K562 (cell line): ENCODE results near the gene RNF41. TPM values are rescaled to one million over a fixed set of nuclear protein-coding genes. Genes with fewer than 3 reads are reported as not detected.
A peak's percentile ranks its signal among the peaks of the same experiment; 100 is the strongest.

Experiments used
- CREB1 ChIP-seq, 2 experiments: sonication (generic) in 1 of 2; formaldehyde crosslinking in 1 of 2; IDR thresholded peaks; 2 replicates each; pipeline versions ENCODE4 v1.6.1 to v1.8.0; 2012 to 2022; ENCODE audit warnings: inconsistent platforms in 1 of 2, mild to moderate bottlenecking in 1 of 2, missing genetic modification reagents in 1 of 2, moderate library complexity in 1 of 2
- HMGN3 ChIP-seq: IDR thresholded peaks from 2 replicates; pipeline ENCODE4 v1.6.1; 2011; ENCODE audit warnings: borderline replicate concordance, low read depth, mild to moderate bottlenecking, mixed read lengths, low read length; ENCODE audit not compliant: insufficient read length; ENCODE audit errors: extremely low read depth
- HNRNPUL1 ChIP-seq: fragments of 200-400 bp; formaldehyde crosslinking; IDR thresholded peaks from 2 replicates; pipeline ENCODE4 v1.6.1; 2017; ENCODE audit warnings: low read length
- HSF4 ChIP-seq: fragments of 250-450 bp; sonication (Bioruptor Pico); IDR thresholded peaks from 2 replicates; pipeline ENCODE4 v2.1.2; 2022; ENCODE audit warnings: mild to moderate bottlenecking, moderate library complexity, borderline replicate concordance
- KDM2B ChIP-seq: fragments of 250-450 bp; sonication (Bioruptor Pico); IDR thresholded peaks from 2 replicates; pipeline ENCODE4 v1.8.0; 2021; ENCODE audit warnings: mild to moderate bottlenecking, moderate library complexity
- MIER1 ChIP-seq: fragments of 450-650 bp; IDR thresholded peaks from 2 replicates; pipeline ENCODE4 v1.6.1; 2016; ENCODE audit warnings: antibody characterized with exemption, mild to moderate bottlenecking, low read depth
- POLR2H ChIP-seq: IDR thresholded peaks from 2 replicates; pipeline ENCODE4 v1.6.1; 2016; ENCODE audit warnings: missing genetic modification characterization, low read depth, mild to moderate bottlenecking, control low read depth, missing compliant biosample characterization, moderate library complexity
- PTBP1 ChIP-seq: fragments of 200-400 bp; formaldehyde crosslinking; IDR thresholded peaks from 2 replicates; pipeline ENCODE4 v1.6.1; 2017; ENCODE audit warnings: low read depth, low read length
- RBM14 ChIP-seq: fragments of 200-400 bp; formaldehyde crosslinking; IDR thresholded peaks from 2 replicates; pipeline ENCODE4 v1.6.1; 2018; ENCODE audit warnings: low read depth, mild to moderate bottlenecking, low read length, moderate library complexity, borderline replicate concordance; ENCODE audit not compliant: insufficient read depth
- RFX5 ChIP-seq: IDR thresholded peaks from 2 replicates; pipeline ENCODE4 v1.6.1; 2011; ENCODE audit warnings: low read depth, mild to moderate bottlenecking, improper control_type of control experiment, low read length
- SMARCC2 ChIP-seq: fragments of 450-650 bp; IDR thresholded peaks from 2 replicates; pipeline ENCODE4 v1.6.1; 2017; ENCODE audit warnings: antibody characterized with exemption, moderate library complexity, mild to moderate bottlenecking, low read depth
- TAF1 ChIP-seq: IDR thresholded peaks from 2 replicates; pipeline ENCODE4 v1.6.1; 2011; ENCODE audit warnings: mild to moderate bottlenecking, low read length, moderate library complexity; ENCODE audit not compliant: insufficient read depth, control insufficient read depth, severe bottlenecking; ENCODE audit errors: extremely low read depth
- YBX1 ChIP-seq: fragments of 450-650 bp; IDR thresholded peaks from 2 replicates; pipeline ENCODE4 v1.7.1; 2016; ENCODE audit warnings: mild to moderate bottlenecking
- ZFP36 ChIP-seq: fragments of 150-350 bp; IDR thresholded peaks from 2 replicates; pipeline ENCODE4 v1.6.1; 2018; ENCODE audit warnings: low read length, low read depth; ENCODE audit not compliant: partially characterized antibody
- polyA plus RNA-seq, 8 experiments: library from polyadenylated mRNA; depleted of rRNA in 4 of 8; stranded (reverse) in 5 of 8; unstranded in 3 of 8; fragments of >200 nt; fragmentation: Nextera tagmentation in 2 of 8; fragmentation: Illumina TruSeq in 1 of 8; extraction: Ambion mirVana in 2 of 8; extraction: Trizol in 1 of 8; gene quantifications; 2 replicates each; pipeline versions ENCODE4 v1.2.1 to v1.2.3, GENCODE V29; 2011 to 2014; ENCODE audit warnings: inconsistent platforms in 1 of 8, missing spikeins in 1 of 8
- total RNA-seq, 7 experiments: library from RNA; depleted of rRNA in 6 of 7; stranded (reverse); fragments of >200 nt in 6 of 7; fragmentation: Illumina TruSeq in 2 of 7; extraction: Trizol in 2 of 7; gene quantifications; 2 replicates each; pipeline versions ENCODE4 v1.2.1 to v1.2.3, GENCODE V29; 2011 to 2021; ENCODE audit warnings: low replicate concordance in 1 of 7
- TF ChIP-seq, protein P1 (sequence below), 2 experiments: fragments of 450-650 bp in 1 of 2; sonication (generic) in 1 of 2; formaldehyde crosslinking in 1 of 2; IDR thresholded peaks; 2 replicates each; pipeline versions ENCODE4 v1.7.1 to v1.9.0; 2016 to 2022; ENCODE audit warnings: inconsistent platforms in 1 of 2, mild to moderate bottlenecking in 1 of 2, missing genetic modification reagents in 1 of 2

RNF41 gene
- total and polyA plus RNA-seq, 9 of the 15 experiments (the other 6 are each of a cell fraction or from before 2014, with no cell fraction given), result 28.2 to 46.8 (median 33.8) TPM

DNA sequence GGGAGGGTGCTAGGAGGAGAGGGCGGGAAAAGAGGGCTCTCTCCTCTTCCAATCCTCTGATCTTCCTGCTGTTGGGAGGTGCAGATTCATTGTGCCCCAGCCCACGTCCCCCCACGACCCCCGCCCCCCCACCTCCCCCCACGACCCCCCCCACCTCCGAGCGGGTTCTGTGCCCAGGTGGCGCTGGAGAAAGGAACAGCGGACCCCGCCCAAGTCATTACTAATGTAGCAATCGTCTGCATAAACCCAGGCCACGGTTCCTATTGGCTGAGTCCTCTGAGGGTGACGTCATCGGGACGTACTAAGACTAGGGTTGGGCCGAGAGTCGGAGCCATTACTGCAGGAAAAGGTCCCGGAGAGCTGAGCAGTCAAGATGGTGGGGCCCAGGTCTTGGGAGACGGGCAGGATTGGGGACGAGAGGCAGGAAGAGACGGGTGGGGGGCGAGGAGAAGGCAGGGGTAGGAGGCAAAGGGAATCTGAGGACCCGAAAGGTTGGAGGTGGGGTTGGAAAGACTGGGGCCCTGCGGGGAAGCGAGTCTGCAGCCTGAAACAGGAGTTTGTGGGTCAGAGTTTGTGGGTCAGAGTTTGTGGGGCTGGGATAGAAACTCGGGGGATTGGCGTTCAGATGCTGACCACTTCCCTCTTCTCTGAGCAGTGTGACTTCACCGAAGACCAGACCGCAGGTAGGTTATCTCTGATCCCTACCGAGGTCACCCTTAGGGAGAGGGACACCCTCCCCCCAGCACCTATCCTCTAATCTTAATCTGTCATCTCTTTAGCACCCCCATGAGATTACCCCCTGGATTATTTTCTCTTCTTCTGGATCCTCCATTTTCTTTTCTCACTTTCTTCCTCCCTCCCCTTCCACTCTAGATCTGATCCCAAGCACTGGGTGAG, 63.4 kb downstream of the RNF41 start, which contains the start of gene MYL6 (continued):
- TF ChIP-seq RFX5 (no peak), RBM14 (no peak), HMGN3 (no peak), HNRNPUL1 (no peak), KDM2B (CRISPR knock-in tag) (no peak), HSF4 (CRISPR knock-in tag) (no peak), MIER1 (no peak), POLR2H (tag) (peak; percentile 97), ZFP36 (no peak), CREB1 (IDR thresholded peaks at IDR 0.05) (peak; percentile 82), CREB1 (CRISPR knock-in tag; IDR thresholded peaks at IDR 0.05) (peak; percentile 88), TAF1 (peak; percentile 96), YBX1 (no peak), PTBP1 (no peak; the same call in 1 of the 2 replicates), SMARCC2 (0 out of 2 replicates have a peak, but pooled peaks have one; percentile 40)
- TF ChIP-seq, protein P1, sequence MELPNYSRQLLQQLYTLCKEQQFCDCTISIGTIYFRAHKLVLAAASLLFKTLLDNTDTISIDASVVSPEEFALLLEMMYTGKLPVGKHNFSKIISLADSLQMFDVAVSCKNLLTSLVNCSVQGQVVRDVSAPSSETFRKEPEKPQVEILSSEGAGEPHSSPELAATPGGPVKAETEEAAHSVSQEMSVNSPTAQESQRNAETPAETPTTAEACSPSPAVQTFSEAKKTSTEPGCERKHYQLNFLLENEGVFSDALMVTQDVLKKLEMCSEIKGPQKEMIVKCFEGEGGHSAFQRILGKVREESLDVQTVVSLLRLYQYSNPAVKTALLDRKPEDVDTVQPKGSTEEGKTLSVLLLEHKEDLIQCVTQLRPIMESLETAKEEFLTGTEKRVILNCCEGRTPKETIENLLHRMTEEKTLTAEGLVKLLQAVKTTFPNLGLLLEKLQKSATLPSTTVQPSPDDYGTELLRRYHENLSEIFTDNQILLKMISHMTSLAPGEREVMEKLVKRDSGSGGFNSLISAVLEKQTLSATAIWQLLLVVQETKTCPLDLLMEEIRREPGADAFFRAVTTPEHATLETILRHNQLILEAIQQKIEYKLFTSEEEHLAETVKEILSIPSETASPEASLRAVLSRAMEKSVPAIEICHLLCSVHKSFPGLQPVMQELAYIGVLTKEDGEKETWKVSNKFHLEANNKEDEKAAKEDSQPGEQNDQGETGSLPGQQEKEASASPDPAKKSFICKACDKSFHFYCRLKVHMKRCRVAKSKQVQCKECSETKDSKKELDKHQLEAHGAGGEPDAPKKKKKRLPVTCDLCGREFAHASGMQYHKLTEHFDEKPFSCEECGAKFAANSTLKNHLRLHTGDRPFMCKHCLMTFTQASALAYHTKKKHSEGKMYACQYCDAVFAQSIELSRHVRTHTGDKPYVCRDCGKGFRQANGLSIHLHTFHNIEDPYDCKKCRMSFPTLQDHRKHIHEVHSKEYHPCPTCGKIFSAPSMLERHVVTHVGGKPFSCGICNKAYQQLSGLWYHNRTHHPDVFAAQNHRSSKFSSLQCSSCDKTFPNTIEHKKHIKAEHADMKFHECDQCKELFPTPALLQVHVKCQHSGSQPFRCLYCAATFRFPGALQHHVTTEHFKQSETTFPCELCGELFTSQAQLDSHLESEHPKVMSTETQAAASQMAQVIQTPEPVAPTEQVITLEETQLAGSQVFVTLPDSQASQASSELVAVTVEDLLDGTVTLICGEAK (IDR thresholded peaks at IDR 0.05), result no peak; the same call in 1 of the 2 replicates
- TF ChIP-seq, protein P1 (CRISPR knock-in tag; IDR thresholded peaks at IDR 0.05), result no peak
